ENCODE measurements around the gene SP2.

- no peak for TF ChIP-seq CTCF (IDR thresholded peaks at IDR 0.05)
- no peak for TF ChIP-seq EZH2 (IDR thresholded peaks at IDR 0.05; ENCODE audit: borderline replicate concordance, insufficient read depth, low read depth, low read length, poor library complexity, severe bottlenecking)
These were observed 26.9 kb upstream of the SP2 start for GRCh38 chr17:47869114-47869513.

Measured in B cell (primary cell).